GM23338 (cell line): ENCODE data around the gene WSB2. TPM values are rescaled to one million over a fixed set of nuclear protein-coding genes. Genes with fewer than 3 reads are reported as not detected.

ENCODE experiments used
- ATAC-seq: fragments of 200-7000 bp; cut with Tn5 transposase; 3 replicates; pipeline ENCODE4 v1.9.1; 2020
- DNase-seq: peaks from one replicate; pipeline ENCODE4 v3.0.0-alpha.2; 2015; ENCODE audit warnings: low spot score
- H2AFZ ChIP-seq: fragments of 200-600 bp; sonication (generic); 2 replicates; pipeline ENCODE4 v1.8.0; 2016; ENCODE audit warnings: antibody characterized with exemption, mild to moderate bottlenecking, moderate library complexity
- H3F3A ChIP-seq: fragments of 200-600 bp; sonication (generic); replicated peaks from 2 replicates; pipeline ENCODE4 v1.8.0; 2017; ENCODE audit warnings: antibody characterized with exemption, mixed run types, low read depth
- H3K27ac ChIP-seq: fragments of 200-600 bp; sonication (generic); 2 replicates; pipeline ENCODE4 v1.6.1; 2016; ENCODE audit warnings: low read depth
- H3K27me3 ChIP-seq: fragments of 200-600 bp; sonication (generic); 2 replicates; pipeline ENCODE4 v1.8.0; 2016; ENCODE audit warnings: mild to moderate bottlenecking, mixed run types, moderate library complexity; ENCODE audit not compliant: insufficient read depth
- H3K36me3 ChIP-seq: fragments of 200-600 bp; sonication (generic); 2 replicates; pipeline ENCODE4 v1.8.0; 2016; ENCODE audit warnings: mild to moderate bottlenecking; ENCODE audit not compliant: insufficient read depth
- H3K4me1 ChIP-seq: fragments of 200-600 bp; sonication (generic); 2 replicates; pipeline ENCODE4 v1.8.0; 2016; ENCODE audit warnings: mild to moderate bottlenecking, moderate library complexity; ENCODE audit not compliant: insufficient read depth
- H3K4me2 ChIP-seq: fragments of 200-600 bp; sonication (generic); 2 replicates; pipeline ENCODE4 v1.7.1; 2017; ENCODE audit warnings: mixed run types
- H3K4me3 ChIP-seq: fragments of 200-600 bp; sonication (generic); 2 replicates; pipeline ENCODE4 v1.6.1; 2016; ENCODE audit warnings: mixed run types
- H3K79me2 ChIP-seq: fragments of 200-600 bp; sonication (generic); replicated peaks from 2 replicates; pipeline ENCODE4 v1.8.0; 2017; ENCODE audit warnings: mild to moderate bottlenecking; ENCODE audit not compliant: insufficient read depth
- H3K9me2 ChIP-seq: fragments of 200-600 bp; sonication (generic); 2 replicates; pipeline ENCODE4 v1.8.0; 2017; ENCODE audit not compliant: insufficient read depth
- H4K20me1 ChIP-seq: fragments of 200-600 bp; sonication (generic); replicated peaks from 2 replicates; pipeline ENCODE4 v1.8.0; 2017; ENCODE audit warnings: mild to moderate bottlenecking; ENCODE audit not compliant: insufficient read depth
- H3K27ac Mint-ChIP-seq: 2 replicates; pipeline ENCODE4 v1.8.0; 2020; ENCODE audit warnings: inconsistent platforms, mild to moderate bottlenecking, moderate library complexity, mixed read lengths
- H3K27me3 Mint-ChIP-seq: 3 replicates; pipeline ENCODE4 v1.8.0; 2022; ENCODE audit warnings: low read depth, mild to moderate bottlenecking, moderate library complexity, mixed read lengths, inconsistent platforms; ENCODE audit not compliant: insufficient read depth, poor library complexity
- H3K36me3 Mint-ChIP-seq: 3 replicates; pipeline ENCODE4 v1.8.0; 2021; ENCODE audit warnings: low read depth, mild to moderate bottlenecking, inconsistent platforms, moderate library complexity, mixed read lengths
- H3K4me1 Mint-ChIP-seq: 3 replicates; pipeline ENCODE4 v1.8.0; 2020; ENCODE audit warnings: mild to moderate bottlenecking, inconsistent platforms, mixed read lengths
- H3K4me3 Mint-ChIP-seq: 3 replicates; pipeline ENCODE4 v1.8.0; 2021; ENCODE audit warnings: moderate library complexity, mild to moderate bottlenecking, inconsistent platforms, mixed read lengths
- H3K9me3 Mint-ChIP-seq: 3 replicates; pipeline ENCODE4 v1.8.0; 2020; ENCODE audit warnings: moderate library complexity, mild to moderate bottlenecking, inconsistent platforms, mixed read lengths
- CREB1 ChIP-seq: fragments of 250-450 bp; sonication (Bioruptor Pico); IDR thresholded peaks from 2 replicates; pipeline ENCODE4 v1.5.0; 2020; ENCODE audit warnings: low read depth, mild to moderate bottlenecking, moderate library complexity
- EZH2 ChIP-seq: fragments of 200-600 bp; sonication (generic); IDR thresholded peaks from one replicate; pipeline ENCODE4 v1.8.0; 2017; ENCODE audit warnings: antibody characterized with exemption, mild to moderate bottlenecking, low read depth; ENCODE audit not compliant: unreplicated experiment
- NANOG ChIP-seq: IDR thresholded peaks from 2 replicates; pipeline ENCODE4 v1.6.1; 2016; ENCODE audit warnings: antibody characterized with exemption, borderline replicate concordance
- POLR2AphosphoS5 ChIP-seq: IDR thresholded peaks from 2 replicates; pipeline ENCODE4 v1.6.1; 2016; ENCODE audit warnings: antibody characterized with exemption, low read depth
- STAT1 ChIP-seq: IDR thresholded peaks from one replicate; pipeline ENCODE4 v1.6.1; 2016; ENCODE audit warnings: antibody characterized with exemption; ENCODE audit not compliant: unreplicated experiment
- ZNF114 ChIP-seq: fragments of 250-450 bp; sonication (Bioruptor Pico); IDR thresholded peaks from 2 replicates; pipeline ENCODE4 v1.5.0; 2020; ENCODE audit warnings: mild to moderate bottlenecking, moderate library complexity
- polyA plus RNA-seq: library from polyadenylated mRNA; unstranded; fragments of >200 nt; fragmentation: Nextera tagmentation; extraction: Ambion mirVana; gene quantifications from 2 replicates; pipeline ENCODE4 v1.2.1, GENCODE V29; 2016
- total RNA-seq: library from RNA; depleted of rRNA; stranded (reverse); fragments of >200 nt; shearing (Covaris generic); gene quantifications from 2 replicates; pipeline ENCODE4 v1.2.3, GENCODE V29; 2014
- TF ChIP-seq, protein P1 (sequence below): IDR thresholded peaks from one replicate; pipeline ENCODE4 v1.6.1; 2018; ENCODE audit warnings: antibody characterized with exemption; ENCODE audit not compliant: unreplicated experiment
- TF ChIP-seq, protein P2 (sequence below): IDR thresholded peaks from 2 replicates; pipeline ENCODE4 v1.6.1; 2016; ENCODE audit warnings: antibody characterized with exemption
- TF ChIP-seq, protein P3 (sequence below): fragments of 250-450 bp; sonication (Bioruptor Pico); IDR thresholded peaks from 2 replicates; pipeline ENCODE4 v1.5.0; 2020; ENCODE audit warnings: mild to moderate bottlenecking, moderate library complexity
- TF ChIP-seq, protein P4 (sequence below), 2 experiments: fragments of 200-600 bp in 1 of 2; sonication (generic) in 1 of 2; conservative IDR thresholded peaks; 2 replicates each; pipeline versions ENCODE4 v1.5.1 to v1.6.1; 2016 to 2017; ENCODE audit warnings: antibody characterized with exemption in 2 of 2, low read depth in 2 of 2, mild to moderate bottlenecking in 2 of 2, moderate library complexity in 1 of 2

WSB2 gene
- total and polyA plus RNA-seq, 2 experiments from 2014 or later = 36.6 to 60.8 TPM

DNA sequence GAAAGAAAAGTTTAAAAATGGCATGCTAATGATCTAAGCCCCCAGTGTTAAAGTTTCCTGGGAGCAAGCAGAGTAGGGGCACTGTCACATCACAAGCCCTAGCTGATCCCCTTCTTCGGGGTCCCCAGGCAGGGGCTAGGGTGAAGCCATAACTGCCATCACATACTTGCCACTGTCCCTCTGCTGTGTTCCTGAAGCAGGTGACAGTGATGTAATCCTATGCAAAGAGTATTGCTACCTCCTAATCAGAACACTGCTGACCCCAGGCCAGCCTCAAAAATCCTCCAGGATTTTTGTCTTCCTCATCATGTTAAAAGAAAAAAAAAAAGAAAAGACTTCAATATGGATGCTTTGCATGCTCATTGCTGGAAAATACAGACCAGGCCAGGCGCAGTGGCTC, 45.7 kb downstream of the WSB2 start:
- Histone ChIP-seq H3K79me2 (peaks cover 27% of the 10 kb centered on the region), H4K20me1 (peaks cover 5% of the 10 kb centered on the region), H3K36me3 (peaks cover 15% of the 10 kb centered on the region), H3K9me2 (no peaks in the 10 kb centered on the region), H2AFZ (peak overlapping the region; percentile 90), H3K27ac (no peak overlapping the region), H3K27me3 (no peaks in the 10 kb centered on the region), H3K4me1 (peaks cover 13% of the 10 kb centered on the region), H3K4me2 (no peak overlapping the region), H3K4me3 (no peak overlapping the region), H3F3A (no peaks in the 10 kb centered on the region)
- Mint-ChIP-seq H3K4me3 (no peak overlapping the region), H3K27me3 (peaks cover 11% of the 10 kb centered on the region), H3K27ac (no peak overlapping the region), H3K9me3 (no peaks in the 10 kb centered on the region), H3K36me3 (peaks cover 23% of the 10 kb centered on the region), H3K4me1 (peaks cover 13% of the 10 kb centered on the region)
- no peak for DNase-seq
- no peak for ATAC-seq
- no peak for TF ChIP-seq EZH2
- no peak for TF ChIP-seq CREB1 (CRISPR knock-in tag)
- no peak for TF ChIP-seq STAT1
- no peak for TF ChIP-seq ZNF114

DNA sequence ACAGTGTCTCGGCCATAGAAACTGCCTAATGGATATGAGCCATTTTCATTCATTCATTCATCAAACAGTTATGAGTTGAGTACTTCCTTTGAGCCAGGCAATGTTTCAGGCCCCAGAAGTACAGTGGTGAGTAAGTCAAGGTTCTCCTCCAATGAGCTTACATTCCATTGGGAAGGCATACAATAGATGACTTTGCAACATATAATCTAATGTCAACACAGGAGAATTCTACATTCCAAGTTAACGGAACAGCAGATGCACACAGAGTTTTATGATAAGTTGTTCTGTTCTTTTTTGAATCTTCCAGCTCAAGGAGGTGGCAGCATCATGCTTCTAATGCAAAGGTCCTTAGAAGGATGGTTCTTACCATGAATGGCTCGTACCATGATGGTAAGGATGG, 47.7 kb downstream of the WSB2 start:
- no peak overlapping the region for H3K4me2 ChIP-seq
- no peaks in the 10 kb centered on the region for H3K9me2 ChIP-seq
- no peaks in the 10 kb centered on the region for H3K27me3 ChIP-seq
- DNase-seq (no peak), ATAC-seq (no peak)
- H3K79me2 ChIP-seq = peaks cover 14% of the 10 kb centered on the region
- no peaks in the 10 kb centered on the region for H3F3A ChIP-seq
- Mint-ChIP-seq H3K9me3 (no peaks in the 10 kb centered on the region), H3K27me3 (peaks cover 10% of the 10 kb centered on the region), H3K27ac (no peak overlapping the region), H3K36me3 (peaks cover 8% of the 10 kb centered on the region), H3K4me1 (peaks cover 13% of the 10 kb centered on the region), H3K4me3 (no peak overlapping the region)
- no peaks in the 10 kb centered on the region for H3K36me3 ChIP-seq
- H3K4me1 ChIP-seq = peaks cover 13% of the 10 kb centered on the region
- H2AFZ ChIP-seq = no peak overlapping the region
- H4K20me1 ChIP-seq = peaks cover 5% of the 10 kb centered on the region; the same call in 1 of the 2 replicates
- no peak overlapping the region for H3K4me3 ChIP-seq
- H3K27ac ChIP-seq = no peak overlapping the region
- TF ChIP-seq, protein P1, sequence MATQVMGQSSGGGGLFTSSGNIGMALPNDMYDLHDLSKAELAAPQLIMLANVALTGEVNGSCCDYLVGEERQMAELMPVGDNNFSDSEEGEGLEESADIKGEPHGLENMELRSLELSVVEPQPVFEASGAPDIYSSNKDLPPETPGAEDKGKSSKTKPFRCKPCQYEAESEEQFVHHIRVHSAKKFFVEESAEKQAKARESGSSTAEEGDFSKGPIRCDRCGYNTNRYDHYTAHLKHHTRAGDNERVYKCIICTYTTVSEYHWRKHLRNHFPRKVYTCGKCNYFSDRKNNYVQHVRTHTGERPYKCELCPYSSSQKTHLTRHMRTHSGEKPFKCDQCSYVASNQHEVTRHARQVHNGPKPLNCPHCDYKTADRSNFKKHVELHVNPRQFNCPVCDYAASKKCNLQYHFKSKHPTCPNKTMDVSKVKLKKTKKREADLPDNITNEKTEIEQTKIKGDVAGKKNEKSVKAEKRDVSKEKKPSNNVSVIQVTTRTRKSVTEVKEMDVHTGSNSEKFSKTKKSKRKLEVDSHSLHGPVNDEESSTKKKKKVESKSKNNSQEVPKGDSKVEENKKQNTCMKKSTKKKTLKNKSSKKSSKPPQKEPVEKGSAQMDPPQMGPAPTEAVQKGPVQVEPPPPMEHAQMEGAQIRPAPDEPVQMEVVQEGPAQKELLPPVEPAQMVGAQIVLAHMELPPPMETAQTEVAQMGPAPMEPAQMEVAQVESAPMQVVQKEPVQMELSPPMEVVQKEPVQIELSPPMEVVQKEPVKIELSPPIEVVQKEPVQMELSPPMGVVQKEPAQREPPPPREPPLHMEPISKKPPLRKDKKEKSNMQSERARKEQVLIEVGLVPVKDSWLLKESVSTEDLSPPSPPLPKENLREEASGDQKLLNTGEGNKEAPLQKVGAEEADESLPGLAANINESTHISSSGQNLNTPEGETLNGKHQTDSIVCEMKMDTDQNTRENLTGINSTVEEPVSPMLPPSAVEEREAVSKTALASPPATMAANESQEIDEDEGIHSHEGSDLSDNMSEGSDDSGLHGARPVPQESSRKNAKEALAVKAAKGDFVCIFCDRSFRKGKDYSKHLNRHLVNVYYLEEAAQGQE = no peak
- TF ChIP-seq, protein P2, sequence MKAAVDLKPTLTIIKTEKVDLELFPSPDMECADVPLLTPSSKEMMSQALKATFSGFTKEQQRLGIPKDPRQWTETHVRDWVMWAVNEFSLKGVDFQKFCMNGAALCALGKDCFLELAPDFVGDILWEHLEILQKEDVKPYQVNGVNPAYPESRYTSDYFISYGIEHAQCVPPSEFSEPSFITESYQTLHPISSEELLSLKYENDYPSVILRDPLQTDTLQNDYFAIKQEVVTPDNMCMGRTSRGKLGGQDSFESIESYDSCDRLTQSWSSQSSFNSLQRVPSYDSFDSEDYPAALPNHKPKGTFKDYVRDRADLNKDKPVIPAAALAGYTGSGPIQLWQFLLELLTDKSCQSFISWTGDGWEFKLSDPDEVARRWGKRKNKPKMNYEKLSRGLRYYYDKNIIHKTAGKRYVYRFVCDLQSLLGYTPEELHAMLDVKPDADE = no peak
- no peak for TF ChIP-seq NANOG
- TF ChIP-seq, protein P3, sequence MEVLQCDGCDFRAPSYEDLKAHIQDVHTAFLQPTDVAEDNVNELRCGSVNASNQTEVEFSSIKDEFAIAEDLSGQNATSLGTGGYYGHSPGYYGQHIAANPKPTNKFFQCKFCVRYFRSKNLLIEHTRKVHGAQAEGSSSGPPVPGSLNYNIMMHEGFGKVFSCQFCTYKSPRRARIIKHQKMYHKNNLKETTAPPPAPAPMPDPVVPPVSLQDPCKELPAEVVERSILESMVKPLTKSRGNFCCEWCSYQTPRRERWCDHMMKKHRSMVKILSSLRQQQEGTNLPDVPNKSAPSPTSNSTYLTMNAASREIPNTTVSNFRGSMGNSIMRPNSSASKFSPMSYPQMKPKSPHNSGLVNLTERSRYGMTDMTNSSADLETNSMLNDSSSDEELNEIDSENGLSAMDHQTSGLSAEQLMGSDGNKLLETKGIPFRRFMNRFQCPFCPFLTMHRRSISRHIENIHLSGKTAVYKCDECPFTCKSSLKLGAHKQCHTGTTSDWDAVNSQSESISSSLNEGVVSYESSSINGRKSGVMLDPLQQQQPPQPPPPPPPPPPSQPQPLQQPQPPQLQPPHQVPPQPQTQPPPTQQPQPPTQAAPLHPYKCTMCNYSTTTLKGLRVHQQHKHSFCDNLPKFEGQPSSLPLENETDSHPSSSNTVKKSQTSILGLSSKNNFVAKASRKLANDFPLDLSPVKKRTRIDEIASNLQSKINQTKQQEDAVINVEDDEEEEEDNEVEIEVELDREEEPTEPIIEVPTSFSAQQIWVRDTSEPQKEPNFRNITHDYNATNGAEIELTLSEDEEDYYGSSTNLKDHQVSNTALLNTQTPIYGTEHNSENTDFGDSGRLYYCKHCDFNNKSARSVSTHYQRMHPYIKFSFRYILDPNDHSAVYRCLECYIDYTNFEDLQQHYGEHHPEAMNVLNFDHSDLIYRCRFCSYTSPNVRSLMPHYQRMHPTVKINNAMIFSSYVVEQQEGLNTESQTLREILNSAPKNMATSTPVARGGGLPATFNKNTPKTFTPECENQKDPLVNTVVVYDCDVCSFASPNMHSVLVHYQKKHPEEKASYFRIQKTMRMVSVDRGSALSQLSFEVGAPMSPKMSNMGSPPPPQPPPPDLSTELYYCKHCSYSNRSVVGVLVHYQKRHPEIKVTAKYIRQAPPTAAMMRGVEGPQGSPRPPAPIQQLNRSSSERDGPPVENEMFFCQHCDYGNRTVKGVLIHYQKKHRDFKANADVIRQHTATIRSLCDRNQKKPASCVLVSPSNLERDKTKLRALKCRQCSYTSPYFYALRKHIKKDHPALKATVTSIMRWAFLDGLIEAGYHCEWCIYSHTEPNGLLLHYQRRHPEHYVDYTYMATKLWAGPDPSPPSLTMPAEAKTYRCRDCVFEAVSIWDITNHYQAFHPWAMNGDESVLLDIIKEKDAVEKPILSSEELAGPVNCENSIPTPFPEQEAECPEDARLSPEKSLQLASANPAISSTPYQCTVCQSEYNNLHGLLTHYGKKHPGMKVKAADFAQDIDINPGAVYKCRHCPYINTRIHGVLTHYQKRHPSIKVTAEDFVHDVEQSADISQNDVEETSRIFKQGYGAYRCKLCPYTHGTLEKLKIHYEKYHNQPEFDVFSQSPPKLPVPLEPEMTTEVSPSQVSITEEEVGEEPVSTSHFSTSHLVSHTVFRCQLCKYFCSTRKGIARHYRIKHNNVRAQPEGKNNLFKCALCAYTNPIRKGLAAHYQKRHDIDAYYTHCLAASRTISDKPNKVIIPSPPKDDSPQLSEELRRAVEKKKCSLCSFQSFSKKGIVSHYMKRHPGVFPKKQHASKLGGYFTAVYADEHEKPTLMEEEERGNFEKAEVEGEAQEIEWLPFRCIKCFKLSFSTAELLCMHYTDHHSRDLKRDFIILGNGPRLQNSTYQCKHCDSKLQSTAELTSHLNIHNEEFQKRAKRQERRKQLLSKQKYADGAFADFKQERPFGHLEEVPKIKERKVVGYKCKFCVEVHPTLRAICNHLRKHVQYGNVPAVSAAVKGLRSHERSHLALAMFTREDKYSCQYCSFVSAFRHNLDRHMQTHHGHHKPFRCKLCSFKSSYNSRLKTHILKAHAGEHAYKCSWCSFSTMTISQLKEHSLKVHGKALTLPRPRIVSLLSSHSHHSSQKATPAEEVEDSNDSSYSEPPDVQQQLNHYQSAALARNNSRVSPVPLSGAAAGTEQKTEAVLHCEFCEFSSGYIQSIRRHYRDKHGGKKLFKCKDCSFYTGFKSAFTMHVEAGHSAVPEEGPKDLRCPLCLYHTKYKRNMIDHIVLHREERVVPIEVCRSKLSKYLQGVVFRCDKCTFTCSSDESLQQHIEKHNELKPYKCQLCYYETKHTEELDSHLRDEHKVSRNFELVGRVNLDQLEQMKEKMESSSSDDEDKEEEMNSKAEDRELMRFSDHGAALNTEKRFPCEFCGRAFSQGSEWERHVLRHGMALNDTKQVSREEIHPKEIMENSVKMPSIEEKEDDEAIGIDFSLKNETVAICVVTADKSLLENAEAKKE (CRISPR knock-in tag) = no peak
- TF ChIP-seq STAT1 = no peak
- no peak for TF ChIP-seq CREB1 (CRISPR knock-in tag)
- TF ChIP-seq, protein P4, sequence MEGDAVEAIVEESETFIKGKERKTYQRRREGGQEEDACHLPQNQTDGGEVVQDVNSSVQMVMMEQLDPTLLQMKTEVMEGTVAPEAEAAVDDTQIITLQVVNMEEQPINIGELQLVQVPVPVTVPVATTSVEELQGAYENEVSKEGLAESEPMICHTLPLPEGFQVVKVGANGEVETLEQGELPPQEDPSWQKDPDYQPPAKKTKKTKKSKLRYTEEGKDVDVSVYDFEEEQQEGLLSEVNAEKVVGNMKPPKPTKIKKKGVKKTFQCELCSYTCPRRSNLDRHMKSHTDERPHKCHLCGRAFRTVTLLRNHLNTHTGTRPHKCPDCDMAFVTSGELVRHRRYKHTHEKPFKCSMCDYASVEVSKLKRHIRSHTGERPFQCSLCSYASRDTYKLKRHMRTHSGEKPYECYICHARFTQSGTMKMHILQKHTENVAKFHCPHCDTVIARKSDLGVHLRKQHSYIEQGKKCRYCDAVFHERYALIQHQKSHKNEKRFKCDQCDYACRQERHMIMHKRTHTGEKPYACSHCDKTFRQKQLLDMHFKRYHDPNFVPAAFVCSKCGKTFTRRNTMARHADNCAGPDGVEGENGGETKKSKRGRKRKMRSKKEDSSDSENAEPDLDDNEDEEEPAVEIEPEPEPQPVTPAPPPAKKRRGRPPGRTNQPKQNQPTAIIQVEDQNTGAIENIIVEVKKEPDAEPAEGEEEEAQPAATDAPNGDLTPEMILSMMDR (conservative IDR thresholded peaks at IDR 0.05; ENCODE audit: low read depth in 2 of 2) = no peak
- TF ChIP-seq POLR2AphosphoS5 = no peak
